K562 (cell line): ENCODE measurements around the gene OR13J1. TPM values are rescaled to one million over a fixed set of nuclear protein-coding genes. Genes with fewer than 3 reads are reported as not detected.
A peak's percentile ranks its signal among the peaks of the same experiment; 100 is the strongest.

Experiments
- ATAC-seq: fragments of 200-7000 bp; cut with Tn5 transposase; 3 replicates; pipeline ENCODE4 v1.9.1; 2020; ENCODE audit warnings: moderate library complexity
- BruUV-seq: library from RNA; stranded (reverse); fragments of 400-500 nt; replicated peaks from 2 replicates; lab custom pipeline; 2021; lab: Mats Ljungman, UMichigan
- CTCF ChIA-PET: fragments of 300-600 bp; formaldehyde crosslinking; extraction: SDS; loops from one replicate; lab custom pipeline; 2021; ENCODE audit warnings: low intra/inter-chr PET ratio; lab: Yijun Ruan, JAX
- POLR2A ChIA-PET: fragments of 300-600, 350-650 bp; sonication (Branson Sonifier 250); formaldehyde crosslinking; extraction: SDS; loops from one replicate; lab custom pipeline; 2021; ENCODE audit warnings: antibody characterized with exemption, inconsistent platforms; lab: Yijun Ruan, JAX
- DNase-seq, 4 experiments: peaks; one replicate each; pipeline versions ENCODE4 v3.0.0 to v3.0.0-alpha.2; 2011 to 2018; ENCODE audit warnings: low spot score in 3 of 4, mixed read lengths in 3 of 4; ENCODE audit errors: extremely low read depth in 1 of 4
- FAIRE-seq: peaks from 2 replicates; lab custom pipeline; 2011; peaks lifted over from hg19 to GRCh38; lab: Jason Lieb, UNC
- H2AFZ ChIP-seq: 2 replicates; pipeline ENCODE4 v1.6.0; 2011; ENCODE audit warnings: low read depth, low read length, control low read depth, inconsistent platforms
- H3K27ac ChIP-seq: fragments of 200-600 bp; 3 replicates; pipeline ENCODE4 v1.8.0; 2011; ENCODE audit warnings: low read depth, mild to moderate bottlenecking, control low read depth, inconsistent platforms, low read length, moderate library complexity, mixed read lengths; ENCODE audit errors: extremely low read depth
- H3K27me3 ChIP-seq, 2 experiments: fragments of 300-600 bp in 1 of 2; 2 replicates in 1 of 2; 3 replicates in 1 of 2; pipeline versions ENCODE4 v1.6.0 to v1.8.0; 2011; ENCODE audit warnings: inconsistent platforms in 2 of 2, low read length in 2 of 2, mild to moderate bottlenecking in 1 of 2, mixed read lengths in 1 of 2, moderate library complexity in 1 of 2; ENCODE audit not compliant: control insufficient read depth in 2 of 2, insufficient read depth in 2 of 2
- H3K36me3 ChIP-seq: fragments of 300-600 bp; 3 replicates; pipeline ENCODE4 v1.8.0; 2011; ENCODE audit warnings: mild to moderate bottlenecking, low read length, inconsistent platforms; ENCODE audit not compliant: control insufficient read depth, insufficient read depth
- H3K4me1 ChIP-seq, 2 experiments: fragments of 200-600 bp in 1 of 2; replicated peaks in 1 of 2; 2 replicates in 1 of 2; 3 replicates in 1 of 2; pipeline versions ENCODE4 v1.5.1 to v1.8.0; 2011; ENCODE audit warnings: inconsistent platforms in 2 of 2, low read length in 2 of 2, mild to moderate bottlenecking in 1 of 2, mixed read lengths in 1 of 2, moderate library complexity in 1 of 2; ENCODE audit not compliant: control insufficient read depth in 2 of 2, insufficient read depth in 2 of 2
- H3K4me2 ChIP-seq: 2 replicates; pipeline ENCODE4 v1.6.1; 2011; ENCODE audit warnings: low read length, control low read depth, inconsistent platforms, mixed read lengths; ENCODE audit not compliant: insufficient read depth
- H3K4me3 ChIP-seq: fragments of 200-600 bp; sonication (generic), shearing (Covaris generic); 2 replicates; pipeline ENCODE4 v1.5.1; 2016; ENCODE audit warnings: control low read depth, inconsistent platforms
- H3K79me2 ChIP-seq: fragments of 200-600 bp; 3 replicates; pipeline ENCODE4 v1.8.0; 2011; ENCODE audit warnings: low read length, inconsistent platforms; ENCODE audit not compliant: control insufficient read depth, insufficient read depth
- H3K9ac ChIP-seq, 2 experiments: 2 replicates each; pipeline versions ENCODE4 v1.6.0 to v1.6.1; 2011; ENCODE audit warnings: low read depth in 2 of 2, low read length in 2 of 2, control low read depth in 1 of 2, inconsistent platforms in 1 of 2, mild to moderate bottlenecking in 1 of 2, mixed read lengths in 1 of 2; ENCODE audit not compliant: insufficient read depth in 1 of 2
- H3K9me1 ChIP-seq: one replicate; pipeline ENCODE4 v1.6.0; 2011; ENCODE audit warnings: inconsistent platforms, mild to moderate bottlenecking, low read length, moderate library complexity; ENCODE audit not compliant: control insufficient read depth, insufficient read depth
- H3K9me3 ChIP-seq: replicated peaks from 2 replicates; pipeline ENCODE4 v1.5.1; 2011; ENCODE audit warnings: low read depth, low read length, inconsistent platforms; ENCODE audit not compliant: control insufficient read depth, insufficient read depth
- H4K20me1 ChIP-seq: replicated peaks from 2 replicates; pipeline ENCODE4 v1.6.1; 2011; ENCODE audit warnings: low read length, inconsistent platforms, mixed read lengths; ENCODE audit not compliant: control insufficient read depth, insufficient read depth
- ARID4B ChIP-seq: sonication (generic); formaldehyde crosslinking; IDR thresholded peaks from 2 replicates; pipeline ENCODE4 v1.8.0; 2022; ENCODE audit warnings: mild to moderate bottlenecking, missing genetic modification reagents
- CBFA2T3 ChIP-seq: fragments of 450-650 bp; IDR thresholded peaks from 2 replicates; pipeline ENCODE4 v1.6.1; 2017
- GATA2 ChIP-seq: sonication (generic); formaldehyde crosslinking; IDR thresholded peaks from 2 replicates; pipeline ENCODE4 v1.4.0; 2020; ENCODE audit warnings: mild to moderate bottlenecking, missing genetic modification reagents
- GTF2F1 ChIP-seq: IDR thresholded peaks from 2 replicates; pipeline ENCODE4 v1.6.1; 2011; ENCODE audit warnings: low read depth, low read length, improper control_type of control experiment
- JUN ChIP-seq, 2 experiments: sonication (generic) in 1 of 2; formaldehyde crosslinking in 1 of 2; IDR thresholded peaks; 2 replicates each; pipeline versions ENCODE4 v1.6.1 to v1.8.0; 2012 to 2022; ENCODE audit warnings: borderline replicate concordance in 2 of 2, mild to moderate bottlenecking in 2 of 2, improper control_type of control experiment in 1 of 2, low read depth in 1 of 2, low read length in 1 of 2, missing genetic modification reagents in 1 of 2
- KDM4B ChIP-seq, 2 experiments: fragments of 450-650 bp in 1 of 2; sonication (generic) in 1 of 2; IDR thresholded peaks; 2 replicates each; pipeline ENCODE4 v1.6.1; 2016 to 2017; ENCODE audit warnings: borderline replicate concordance in 2 of 2, antibody characterized with exemption in 1 of 2, low read depth in 1 of 2, mild to moderate bottlenecking in 1 of 2
- NR1H2 ChIP-seq: sonication (generic); formaldehyde crosslinking; IDR thresholded peaks from 2 replicates; pipeline ENCODE4 v1.4.0; 2020; ENCODE audit warnings: mild to moderate bottlenecking, missing genetic modification reagents
- RREB1 ChIP-seq: fragments of 250-450 bp; sonication (Bioruptor Pico); IDR thresholded peaks from 2 replicates; pipeline ENCODE4 v1.4.0; 2020
- THAP7 ChIP-seq: fragments of 250-450 bp; sonication (Bioruptor Pico); IDR thresholded peaks from 2 replicates; pipeline ENCODE4 v1.5.0; 2021
- ZFX ChIP-seq: sonication (generic); formaldehyde crosslinking; IDR thresholded peaks from 2 replicates; pipeline ENCODE4 v1.8.0; 2022; ENCODE audit warnings: mild to moderate bottlenecking, missing genetic modification reagents, moderate library complexity
- ZKSCAN3 ChIP-seq: fragments of 250-450 bp; sonication (Bioruptor Pico); IDR thresholded peaks from 2 replicates; pipeline ENCODE4 v1.4.0; 2020
- ZNF253 ChIP-seq: fragments of 250-450 bp; sonication (Bioruptor Pico); conservative IDR thresholded peaks from 2 replicates; pipeline ENCODE4 v1.6.1; 2021; ENCODE audit warnings: mild to moderate bottlenecking
- WGBS: fragments of 100-300 bp; shearing (Covaris generic); methylation state at CpG from one replicate; pipeline ENCODE4 v1.1.6; 2016; ENCODE audit warnings: low coverage, mixed read lengths; ENCODE audit not compliant: insufficient coverage; ENCODE audit errors: missing lambda C conversion rate; 5-methylcytosine and 5-hydroxymethylcytosine counted together
- in situ Hi-C: fragments of 300-500 bp; cut with MboI; formaldehyde crosslinking; loops from 4 replicates; pipeline ENCODE4 v1.15.0; 2018; ENCODE audit warnings: inconsistent platforms, mixed read lengths
- intact Hi-C: fragments of 100-400 bp; cut with micrococcal nuclease; formaldehyde crosslinking; loops from 2 replicates; pipeline ENCODE4 v1.14.2; 2022
- polyA plus RNA-seq, 8 experiments: library from polyadenylated mRNA; depleted of rRNA in 4 of 8; stranded (reverse) in 5 of 8; unstranded in 3 of 8; fragments of >200 nt; fragmentation: Nextera tagmentation in 2 of 8; fragmentation: Illumina TruSeq in 1 of 8; extraction: Ambion mirVana in 2 of 8; extraction: Trizol in 1 of 8; gene quantifications; 2 replicates each; pipeline versions ENCODE4 v1.2.1 to v1.2.3, GENCODE V29; 2011 to 2014; ENCODE audit warnings: inconsistent platforms in 1 of 8, missing spikeins in 1 of 8
- total RNA-seq, 7 experiments: library from RNA; depleted of rRNA in 6 of 7; stranded (reverse); fragments of >200 nt in 6 of 7; fragmentation: Illumina TruSeq in 2 of 7; extraction: Trizol in 2 of 7; gene quantifications; 2 replicates each; pipeline versions ENCODE4 v1.2.1 to v1.2.3, GENCODE V29; 2011 to 2021; ENCODE audit warnings: low replicate concordance in 1 of 7

Gene OR13J1
- total and polyA plus RNA-seq, 9 of the 15 experiments (the other 6 are each of a cell fraction or from before 2014, with no cell fraction given), result not detected

- Histone ChIP-seq H2AFZ (no peak within 1 kb of the TSS), H3K4me1 (peaks cover 13 to 50% of the 10 kb centered on the region in 2 experiments; a peak in 4 of 5 replicates), H3K4me2 (no peak within 1 kb of the TSS), H3K9me1 (no peaks in the 10 kb centered on the region), H3K9ac (peak within 1 kb of the TSS in 1 of 2 experiments; percentile 9; a peak in 1 of 4 replicates), H3K36me3 (no peaks in the 10 kb centered on the region), H3K27me3 (no peaks in the 10 kb centered on the region), H3K4me3 (no peak within 1 kb of the TSS), H3K79me2 (no peaks in the 10 kb centered on the region), H3K27ac (no peak within 1 kb of the TSS), H3K9me3 (no peaks in the 10 kb centered on the region), H4K20me1 (no peaks in the 10 kb centered on the region)
- in situ Hi-C loops (no loop called here), intact Hi-C loops (no loop called here)
- ChIA-PET CTCF (no interaction called here), POLR2A (no interaction called here)
- ATAC-seq, result no peak
- no peak for DNase-seq
- FAIRE-seq, result no peak
- 79% methylated on average over 6 of the region's 11 CpGs for WGBS
- no TSS peak for BruUV-seq
- TF ChIP-seq KDM4B (IDR thresholded peaks at IDR 0.05; ENCODE audit: borderline replicate concordance in 2 of 2, low read depth in 1 of 2) (no peak), NR1H2 (no peak), ZKSCAN3 (CRISPR knock-in tag) (no peak), GTF2F1 (no peak), CBFA2T3 (no peak), GATA2 (no peak), JUN (IDR thresholded peaks at IDR 0.05; ENCODE audit: borderline replicate concordance, low read depth, low read length) (no peak), JUN (CRISPR knock-in tag; IDR thresholded peaks at IDR 0.05; ENCODE audit: borderline replicate concordance) (no peak), THAP7 (CRISPR knock-in tag) (no peak), ARID4B (CRISPR knock-in tag) (no peak), RREB1 (CRISPR knock-in tag) (no peak), ZFX (CRISPR knock-in tag) (no peak), ZNF253 (CRISPR knock-in tag) (no peak)
Observed at GRCh38 chr9:35909274-35909673, 39.1 kb upstream of the OR13J1 start, which contains the start of gene SPAAR. Gene SPAAR, plus strand, starts transcription at chr9:35909490. Its CDS starts 974 bp downstream, at chr9:35910464.
